GM19372 (cell line): ENCODE measurements around the gene EHD1.
A peak's percentile ranks its signal among the peaks of the same experiment; 100 is the strongest.

Experiments
- ATAC-seq: cut with Tn5 transposase; IDR thresholded peaks from one replicate; pipeline ENCODE4 v1.9.1; 2021; ENCODE audit warnings: mild to moderate bottlenecking, low read depth, moderate library complexity; ENCODE audit not compliant: unreplicated experiment

EHD1 gene

GRCh38 chr11:64803158-64803845 is 75.1 kb downstream of the EHD1 start, which contains the start of gene MAP4K2:
TSS of gene MAP4K2 (minus strand) at chr11:64803214. CDS start at chr11:64803149, 65 bp downstream.
- peak; percentile 82 for ATAC-seq

GRCh38 chr11:64802370-64803157 is 75.9 kb downstream of the EHD1 start:
- ATAC-seq = peak; percentile 17
